Osteoblast (primary cell): ENCODE measurements around the gene MYO15B. TPM values are rescaled to one million over a fixed set of nuclear protein-coding genes. Genes with fewer than 3 reads are reported as not detected.

ENCODE experiments used
- DNase-seq: peaks from one replicate; pipeline ENCODE4 v3.0.0; 2011; ENCODE audit warnings: low spot score, mixed read lengths; ENCODE audit not compliant: insufficient read length; ENCODE audit errors: missing footprints
- H2AFZ ChIP-seq: 2 replicates; pipeline ENCODE4 v1.6.0; 2011; ENCODE audit warnings: mild to moderate bottlenecking, low read length
- H3K27ac ChIP-seq: 2 replicates; pipeline ENCODE4 v1.5.1; 2011; ENCODE audit warnings: mild to moderate bottlenecking, low read depth, low read length, moderate library complexity
- H3K27me3 ChIP-seq: 2 replicates; pipeline ENCODE4 v1.6.0; 2012; ENCODE audit warnings: mild to moderate bottlenecking, control low read depth, inconsistent platforms, low read length, moderate library complexity; ENCODE audit not compliant: insufficient read depth
- H3K36me3 ChIP-seq: 2 replicates; pipeline ENCODE4 v1.5.1; 2011; ENCODE audit warnings: mild to moderate bottlenecking, low read length, control low read depth, moderate library complexity; ENCODE audit not compliant: insufficient read depth
- H3K4me1 ChIP-seq: 2 replicates; pipeline ENCODE4 v1.5.1; 2011; ENCODE audit warnings: mild to moderate bottlenecking, low read length, control low read depth, moderate library complexity; ENCODE audit not compliant: insufficient read depth
- H3K4me2 ChIP-seq: 2 replicates; pipeline ENCODE4 v1.6.0; 2011; ENCODE audit warnings: mild to moderate bottlenecking, low read length; ENCODE audit not compliant: insufficient read depth
- H3K4me3 ChIP-seq: fragments of 200-600 bp; sonication (generic); 3 replicates; pipeline ENCODE4 v1.5.1; 2012; ENCODE audit warnings: mild to moderate bottlenecking, low read length, inconsistent platforms; ENCODE audit not compliant: insufficient read depth
- H3K79me2 ChIP-seq: 2 replicates; pipeline ENCODE4 v1.6.0; 2012; ENCODE audit warnings: mild to moderate bottlenecking, low read length, control low read depth, inconsistent platforms; ENCODE audit not compliant: insufficient read depth
- H3K9me3 ChIP-seq: 2 replicates; pipeline ENCODE4 v1.5.1; 2011; ENCODE audit warnings: low read depth, low read length, control low read depth
- H4K20me1 ChIP-seq: 2 replicates; pipeline ENCODE4 v1.6.0; 2012; ENCODE audit warnings: mild to moderate bottlenecking, low read length, control low read depth; ENCODE audit not compliant: insufficient read depth
- total RNA-seq: library from RNA; depleted of rRNA; stranded (reverse); fragments of >200 nt; gene quantifications from 2 replicates; pipeline ENCODE4 v1.2.3, GENCODE V29; 2012
- TF ChIP-seq, protein P1 (sequence below): IDR thresholded peaks from 2 replicates; pipeline ENCODE4 v1.5.1; 2011; ENCODE audit warnings: mild to moderate bottlenecking, low read depth, low read length, moderate library complexity; ENCODE audit errors: extremely low read depth

Gene MYO15B
- total RNA-seq, 1 donor = 1.4 TPM

GRCh38 chr17:75615301-75615700 is 27.7 kb downstream of the MYO15B start:
- H3K27ac ChIP-seq = no peak overlapping the region
- TF ChIP-seq, protein P1, sequence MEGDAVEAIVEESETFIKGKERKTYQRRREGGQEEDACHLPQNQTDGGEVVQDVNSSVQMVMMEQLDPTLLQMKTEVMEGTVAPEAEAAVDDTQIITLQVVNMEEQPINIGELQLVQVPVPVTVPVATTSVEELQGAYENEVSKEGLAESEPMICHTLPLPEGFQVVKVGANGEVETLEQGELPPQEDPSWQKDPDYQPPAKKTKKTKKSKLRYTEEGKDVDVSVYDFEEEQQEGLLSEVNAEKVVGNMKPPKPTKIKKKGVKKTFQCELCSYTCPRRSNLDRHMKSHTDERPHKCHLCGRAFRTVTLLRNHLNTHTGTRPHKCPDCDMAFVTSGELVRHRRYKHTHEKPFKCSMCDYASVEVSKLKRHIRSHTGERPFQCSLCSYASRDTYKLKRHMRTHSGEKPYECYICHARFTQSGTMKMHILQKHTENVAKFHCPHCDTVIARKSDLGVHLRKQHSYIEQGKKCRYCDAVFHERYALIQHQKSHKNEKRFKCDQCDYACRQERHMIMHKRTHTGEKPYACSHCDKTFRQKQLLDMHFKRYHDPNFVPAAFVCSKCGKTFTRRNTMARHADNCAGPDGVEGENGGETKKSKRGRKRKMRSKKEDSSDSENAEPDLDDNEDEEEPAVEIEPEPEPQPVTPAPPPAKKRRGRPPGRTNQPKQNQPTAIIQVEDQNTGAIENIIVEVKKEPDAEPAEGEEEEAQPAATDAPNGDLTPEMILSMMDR = no peak
- no peaks in the 10 kb centered on the region for H3K27me3 ChIP-seq
- no peak overlapping the region for H3K4me3 ChIP-seq
- no peaks in the 10 kb centered on the region for H3K9me3 ChIP-seq
- H3K4me2 ChIP-seq = no peak overlapping the region
- no peaks in the 10 kb centered on the region for H3K79me2 ChIP-seq
- DNase-seq = no peak
- H3K4me1 ChIP-seq = no peaks in the 10 kb centered on the region
- no peak overlapping the region for H2AFZ ChIP-seq
- no peaks in the 10 kb centered on the region for H3K36me3 ChIP-seq
- H4K20me1 ChIP-seq = no peaks in the 10 kb centered on the region

GRCh38 chr17:75616521-75617122 is 29.0 kb downstream of the MYO15B start:
- TF ChIP-seq, protein P1 = no peak
- H3K79me2 ChIP-seq = no peaks in the 10 kb centered on the region
- no peaks in the 10 kb centered on the region for H3K4me1 ChIP-seq
- H3K27me3 ChIP-seq = no peaks in the 10 kb centered on the region
- no peaks in the 10 kb centered on the region for H4K20me1 ChIP-seq
- H3K9me3 ChIP-seq = no peaks in the 10 kb centered on the region
- H3K27ac ChIP-seq = no peak overlapping the region
- H3K4me3 ChIP-seq = no peak overlapping the region
- no peak for DNase-seq
- H3K36me3 ChIP-seq = no peaks in the 10 kb centered on the region
- no peak overlapping the region for H3K4me2 ChIP-seq
- no peak overlapping the region for H2AFZ ChIP-seq

- Histone ChIP-seq H3K4me2 (no peak overlapping the region), H3K27me3 (no peaks in the 10 kb centered on the region)
These were observed 29.6 kb downstream of the MYO15B start for GRCh38 chr17:75617218-75617617.

GRCh38 chr17:75617675-75618074 is 30.1 kb downstream of the MYO15B start:
- Histone ChIP-seq H4K20me1 (no peaks in the 10 kb centered on the region), H3K4me2 (no peak overlapping the region), H3K27me3 (no peaks in the 10 kb centered on the region), H2AFZ (no peak overlapping the region), H3K4me3 (no peak overlapping the region), H3K79me2 (no peaks in the 10 kb centered on the region), H3K27ac (no peak overlapping the region), H3K36me3 (no peaks in the 10 kb centered on the region), H3K9me3 (no peaks in the 10 kb centered on the region), H3K4me1 (no peaks in the 10 kb centered on the region)
- DNase-seq = no peak
- TF ChIP-seq, protein P1 = no peak

More at GRCh38 chr17:75617218-75617617, 29.6 kb downstream of the MYO15B start:
- no peaks in the 10 kb centered on the region for H3K4me1 ChIP-seq
- H3K27ac ChIP-seq = no peak overlapping the region
- no peaks in the 10 kb centered on the region for H3K9me3 ChIP-seq
- no peak overlapping the region for H2AFZ ChIP-seq
- H3K79me2 ChIP-seq = no peaks in the 10 kb centered on the region
- H3K4me3 ChIP-seq = no peak overlapping the region
- H4K20me1 ChIP-seq = no peaks in the 10 kb centered on the region
- H3K36me3 ChIP-seq = no peaks in the 10 kb centered on the region
- TF ChIP-seq, protein P1 = no peak
- no peak for DNase-seq
